DLD1 (cell line): ENCODE results near the gene TMEM8B.
"Not testable (repeated sequence)": the region's sequence is repeated elsewhere in the genome, so short reads cannot be mapped to it uniquely, and the experiment has no call there.

Experiments used
- in situ Hi-C: cut with HindIII; loops from 2 replicates; pipeline ENCODE4 v1.10.0; 2017; ENCODE audit warnings: low sequenced_read_pairs

Gene TMEM8B

GRCh38 chr9:35905912-35906679 lies 77.1 kb downstream of the TMEM8B start, which contains the start of gene HRCT1:
Gene HRCT1 (plus strand): TSS chr9:35906202. CDS start chr9:35906288, 86 bp downstream.
- in situ Hi-C loops: no loop called here

GRCh38 chr9:35906923-35907699 lies 78.1 kb downstream of the TMEM8B start:
- in situ Hi-C loops: no loop called here

GRCh38 chr9:35907711-35908503 lies 78.9 kb downstream of the TMEM8B start:
- in situ Hi-C loops: no loop called here

- in situ Hi-C loops: no loop called here
Measured at GRCh38 chr9:35908504-35909125, 79.6 kb downstream of the TMEM8B start.

GRCh38 chr9:35909274-35909673 lies 80.2 kb downstream of the TMEM8B start, which contains the start of gene SPAAR:
Gene SPAAR (plus strand): TSS chr9:35909490. CDS start chr9:35910464, 974 bp downstream.
- in situ Hi-C loops: no loop called here

GRCh38 chr9:35909687-35910612 lies 80.9 kb downstream of the TMEM8B start:
- in situ Hi-C loops: no loop called here

GRCh38 chr9:35910613-35911359 lies 81.8 kb downstream of the TMEM8B start:
- in situ Hi-C loops: no loop called here

GRCh38 chr9:35911690-35912089 lies 82.7 kb downstream of the TMEM8B start:
- in situ Hi-C loops: no loop called here

GRCh38 chr9:35912791-35913400 lies 83.9 kb downstream of the TMEM8B start:
- in situ Hi-C loops: no loop called here

GRCh38 chr9:35913429-35913828 lies 84.4 kb downstream of the TMEM8B start:
- in situ Hi-C loops: not testable (repeated sequence)

GRCh38 chr9:35914301-35914807 lies 85.3 kb downstream of the TMEM8B start:
- in situ Hi-C loops: no loop called here
